AG20443 (cell line): ENCODE results near the gene EP300.
A peak's percentile ranks its signal among the peaks of the same experiment; 100 is the strongest.
"Not testable (repeated sequence)": the region's sequence is repeated elsewhere in the genome, so short reads cannot be mapped to it uniquely, and the experiment has no call there.

ENCODE experiments used
- DNase-seq: peaks from one replicate; pipeline ENCODE4 v3.0.0; 2012; ENCODE audit warnings: low spot score, mixed read lengths

EP300 gene

GRCh38 chr22:41085842-41086241 lies 6.5 kb upstream of the EP300 start:
- DNase-seq, result no peak

GRCh38 chr22:41091132-41092022 lies 1.0 kb upstream of the EP300 start:
- DNase-seq, result peak; percentile 99

DNA sequence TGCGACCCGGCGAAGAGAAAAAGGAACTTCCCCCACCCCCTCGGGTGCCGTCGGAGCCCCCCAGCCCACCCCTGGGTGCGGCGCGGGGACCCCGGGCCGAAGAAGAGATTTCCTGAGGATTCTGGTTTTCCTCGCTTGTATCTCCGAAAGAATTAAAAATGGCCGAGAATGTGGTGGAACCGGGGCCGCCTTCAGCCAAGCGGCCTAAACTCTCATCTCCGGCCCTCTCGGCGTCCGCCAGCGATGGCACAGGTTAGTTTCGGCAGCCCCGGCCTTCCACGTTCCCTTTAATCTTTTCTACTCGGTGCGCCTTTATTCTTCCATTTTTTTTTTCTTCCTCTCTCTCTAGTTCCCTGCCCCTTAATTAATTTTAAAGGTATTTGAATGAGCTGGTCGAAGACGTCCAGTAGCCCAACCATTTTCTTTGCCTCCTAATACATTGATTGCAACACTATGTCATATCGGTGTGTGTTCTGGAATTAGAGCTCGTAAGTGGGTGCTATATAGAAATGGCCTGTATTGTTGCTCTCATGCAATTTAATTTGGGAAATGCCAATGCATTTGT lies 537 bp downstream of the EP300 start:
- DNase-seq, result peak; percentile 37

- peak; percentile 23 for DNase-seq
These were observed 1.7 kb downstream of the EP300 start for GRCh38 chr22:41094041-41094593.

- DNase-seq, result no peak
These were observed 4.0 kb downstream of the EP300 start for GRCh38 chr22:41096391-41096790.

GRCh38 chr22:41096841-41097240 lies 4.4 kb downstream of the EP300 start:
- no peak for DNase-seq

DNA sequence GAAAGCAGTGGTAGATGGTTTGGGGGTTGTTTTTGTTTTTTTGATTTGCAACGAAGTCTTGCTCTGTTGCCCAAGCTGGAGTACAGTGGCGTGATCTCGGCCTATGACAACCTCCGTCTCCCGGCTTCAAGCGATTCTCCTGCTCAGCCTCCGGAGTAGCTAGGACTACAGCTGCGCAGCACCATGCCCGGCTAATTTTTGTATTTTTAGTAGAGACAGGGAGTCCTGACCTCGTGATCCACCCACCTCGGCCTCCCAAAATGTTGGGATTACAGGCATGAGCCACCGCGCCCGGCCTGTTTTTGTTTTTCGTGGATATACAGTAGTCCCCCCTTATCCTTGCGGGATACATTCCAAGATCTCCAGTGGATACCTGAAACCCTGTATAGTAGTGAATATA lies 6.6 kb downstream of the EP300 start:
- no peak for DNase-seq

- no peak for DNase-seq
These were observed 14.0 kb downstream of the EP300 start for GRCh38 chr22:41106122-41106968.

GRCh38 chr22:41106969-41107325 lies 14.6 kb downstream of the EP300 start:
- not testable (repeated sequence) for DNase-seq

- DNase-seq, result no peak
These were observed 18.6 kb downstream of the EP300 start for GRCh38 chr22:41110968-41111367.

- no peak for DNase-seq
These were observed 23.9 kb downstream of the EP300 start for GRCh38 chr22:41116342-41116741.

DNA sequence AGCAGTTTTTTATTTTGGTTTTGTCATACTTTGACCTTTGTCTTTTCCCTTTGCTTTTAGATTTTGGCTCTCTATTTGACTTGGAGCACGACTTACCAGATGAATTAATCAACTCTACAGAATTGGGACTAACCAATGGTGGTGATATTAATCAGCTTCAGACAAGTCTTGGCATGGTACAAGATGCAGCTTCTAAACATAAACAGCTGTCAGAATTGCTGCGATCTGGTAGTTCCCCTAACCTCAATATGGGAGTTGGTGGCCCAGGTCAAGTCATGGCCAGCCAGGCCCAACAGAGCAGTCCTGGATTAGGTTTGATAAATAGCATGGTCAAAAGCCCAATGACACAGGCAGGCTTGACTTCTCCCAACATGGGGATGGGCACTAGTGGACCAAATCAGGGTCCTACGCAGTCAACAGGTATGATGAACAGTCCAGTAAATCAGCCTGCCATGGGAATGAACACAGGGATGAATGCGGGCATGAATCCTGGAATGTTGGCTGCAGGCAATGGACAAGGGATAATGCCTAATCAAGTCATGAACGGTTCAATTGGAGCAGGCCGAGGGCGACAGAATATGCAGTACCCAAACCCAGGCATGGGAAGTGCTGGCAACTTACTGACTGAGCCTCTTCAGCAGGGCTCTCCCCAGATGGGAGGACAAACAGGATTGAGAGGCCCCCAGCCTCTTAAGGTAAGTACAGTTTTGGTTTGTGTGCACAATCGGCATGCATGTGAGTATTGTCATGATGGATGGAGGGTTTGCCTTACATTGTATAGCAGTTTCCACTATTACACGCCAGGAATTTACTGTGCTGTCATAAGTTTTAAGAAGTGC lies 25.0 kb downstream of the EP300 start:
- DNase-seq, result no peak

- DNase-seq, result no peak
These were observed 30.8 kb downstream of the EP300 start for GRCh38 chr22:41123151-41123550.

DNA sequence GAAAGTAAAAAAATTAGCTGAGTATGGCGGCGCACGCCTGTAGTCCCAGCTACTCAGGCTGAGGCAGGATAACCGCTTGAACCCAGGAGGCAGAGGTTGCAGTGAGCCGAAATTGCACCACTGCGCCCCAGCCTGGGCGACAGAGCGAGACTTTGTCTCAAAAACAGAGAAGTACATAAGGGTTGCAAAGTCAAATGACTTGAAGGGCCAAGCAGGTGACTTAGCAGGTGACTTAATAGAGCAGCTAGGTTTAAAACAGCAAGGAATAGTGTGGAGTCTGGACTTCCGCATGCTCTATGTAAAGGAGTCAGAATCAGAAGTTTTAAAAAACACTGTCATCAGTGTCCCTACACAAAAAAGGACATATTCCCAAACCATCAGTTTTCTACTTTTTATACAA lies 31.7 kb downstream of the EP300 start:
- no peak for DNase-seq

DNA sequence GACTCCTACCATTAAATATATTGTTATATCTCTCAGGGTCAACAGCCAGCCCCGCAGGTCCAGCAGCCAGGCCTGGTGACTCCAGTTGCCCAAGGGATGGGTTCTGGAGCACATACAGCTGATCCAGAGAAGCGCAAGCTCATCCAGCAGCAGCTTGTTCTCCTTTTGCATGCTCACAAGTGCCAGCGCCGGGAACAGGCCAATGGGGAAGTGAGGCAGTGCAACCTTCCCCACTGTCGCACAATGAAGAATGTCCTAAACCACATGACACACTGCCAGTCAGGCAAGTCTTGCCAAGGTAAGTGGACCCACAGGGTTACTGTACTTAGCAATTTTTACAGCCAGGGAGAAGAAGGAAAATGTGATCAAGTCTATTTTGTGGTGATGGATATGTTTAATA lies 35.1 kb downstream of the EP300 start:
- DNase-seq, result no peak

- DNase-seq, result no peak
These were observed 36.2 kb downstream of the EP300 start for GRCh38 chr22:41128606-41129005.

DNA sequence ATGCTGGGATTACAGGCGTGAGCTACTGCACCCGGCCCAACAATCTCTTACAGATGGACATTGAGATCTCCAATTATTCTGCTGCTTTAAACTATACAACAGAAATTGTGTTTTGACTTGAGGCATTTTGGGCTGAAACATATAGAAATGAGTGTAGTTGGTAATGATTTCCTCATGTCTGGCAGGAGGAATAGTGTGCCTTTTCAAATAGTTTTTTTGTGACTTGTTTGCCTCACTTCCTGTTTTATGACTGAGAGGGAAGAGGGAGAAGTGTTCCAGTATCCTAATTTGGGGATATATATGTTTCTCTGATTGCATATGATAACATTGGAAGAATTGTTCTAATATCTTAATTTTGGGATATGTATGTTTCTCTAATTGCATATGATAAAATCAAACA lies 40.2 kb downstream of the EP300 start:
- no peak for DNase-seq

DNA sequence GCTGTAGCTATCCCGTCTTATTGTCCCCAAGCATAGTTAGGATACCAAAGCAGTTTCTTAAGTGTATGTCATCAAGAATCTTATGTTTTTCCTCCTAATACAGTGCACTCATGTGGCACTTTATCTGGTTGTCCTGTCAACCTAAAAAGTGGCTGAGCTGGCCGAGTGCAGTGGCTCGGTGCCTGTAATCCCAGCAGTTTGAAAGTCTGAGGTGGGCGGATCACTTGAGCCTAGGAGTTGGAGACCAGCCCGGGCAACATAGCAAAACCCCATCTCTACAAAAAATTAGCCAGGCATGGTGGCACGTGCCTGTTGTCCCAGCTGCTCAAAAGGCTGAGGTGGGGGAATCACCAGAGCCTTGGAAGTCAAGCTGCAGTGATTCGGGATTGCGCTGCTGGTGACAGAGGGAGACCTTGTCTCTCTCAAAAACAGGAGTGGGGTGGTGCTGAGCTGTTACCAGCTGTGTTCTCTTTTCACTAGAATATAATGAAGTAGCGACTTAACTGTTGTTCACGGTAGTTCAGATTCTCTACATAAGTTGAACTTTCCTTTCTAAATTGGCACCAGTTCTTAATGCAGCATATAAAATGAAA lies 48.1 kb downstream of the EP300 start:
- DNase-seq, result no peak

GRCh38 chr22:41145921-41146320 lies 53.5 kb downstream of the EP300 start:
- not testable (repeated sequence) for DNase-seq

DNA sequence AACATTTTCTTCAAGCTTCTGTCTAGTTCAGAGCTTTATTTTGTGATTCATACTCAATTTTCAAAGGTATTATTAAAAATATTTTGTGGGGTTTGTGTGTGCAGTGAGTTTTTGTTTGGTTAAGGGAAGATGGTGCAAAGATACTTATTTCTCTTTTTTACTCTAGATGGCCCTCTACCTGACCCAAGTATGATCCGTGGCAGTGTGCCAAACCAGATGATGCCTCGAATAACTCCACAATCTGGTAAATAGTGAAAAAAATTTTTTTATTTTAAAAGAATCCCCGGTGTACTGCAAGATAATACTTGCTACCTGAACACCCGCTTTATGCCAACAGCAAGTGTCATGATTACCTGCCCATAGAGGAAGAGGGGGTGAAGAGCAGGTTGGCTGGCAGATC lies 54.2 kb downstream of the EP300 start:
- no peak for DNase-seq

DNA sequence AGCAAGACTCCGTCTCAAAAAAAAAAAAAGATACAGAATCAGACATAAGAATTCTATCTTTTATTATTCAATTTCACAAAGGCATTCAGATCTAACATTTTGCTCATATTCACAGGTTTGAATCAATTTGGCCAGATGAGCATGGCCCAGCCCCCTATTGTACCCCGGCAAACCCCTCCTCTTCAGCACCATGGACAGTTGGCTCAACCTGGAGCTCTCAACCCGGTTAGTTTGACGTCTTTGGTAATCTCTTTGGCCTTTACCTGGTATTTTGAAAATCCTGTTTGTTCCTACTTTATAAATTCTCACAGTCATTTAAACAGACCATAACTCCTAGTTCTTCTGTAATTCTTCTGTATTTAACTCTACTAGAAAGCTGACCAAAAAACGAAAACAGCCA lies 55.3 kb downstream of the EP300 start:
- DNase-seq, result no peak
